Measurements from ENCODE around the gene INTS1. TPM values are rescaled to one million over a fixed set of nuclear protein-coding genes. Genes with fewer than 3 reads are reported as not detected.
"Not testable (repeated sequence)": the region's sequence is repeated elsewhere in the genome, so short reads cannot be mapped to it uniquely, and the experiment has no call there.

The INTS1 gene
- total and polyA plus RNA-seq, 3 experiments from 2014 or later: 26.1 to 111 (median 96.6) TPM

DNA sequence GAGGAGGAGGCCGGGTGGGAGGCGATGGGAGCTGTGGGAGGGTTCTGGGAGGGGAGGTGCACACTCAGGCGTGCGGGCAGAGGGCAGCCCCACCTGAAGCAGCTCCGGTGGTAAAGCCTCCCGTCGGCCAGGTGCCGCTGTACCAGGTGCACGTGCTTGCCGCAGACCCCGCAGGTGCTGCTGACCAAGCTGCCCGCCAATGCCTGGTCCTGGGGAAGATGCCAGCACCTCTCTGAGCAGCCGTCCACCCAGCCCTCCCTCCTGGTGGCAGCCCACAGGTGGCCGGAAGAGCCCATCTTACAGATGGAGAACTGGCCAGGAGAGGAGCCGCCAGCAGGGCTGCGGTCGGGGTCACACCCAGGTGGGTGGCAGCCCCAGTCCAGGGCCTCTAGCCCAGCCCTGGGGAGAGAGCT, 57.6 kb downstream of the INTS1 start:
- H3K9me3 Mint-ChIP-seq: no peaks in the 10 kb centered on the region
- no peaks in the 10 kb centered on the region for H3K4me1 ChIP-seq (ENCODE audit: insufficient read depth, low read length)
- no peak overlapping the region for H3K4me3 ChIP-seq (ENCODE audit: low read length)
- no peaks in the 10 kb centered on the region for H3K27me3 ChIP-seq (ENCODE audit: insufficient read depth, low read length, poor library complexity, severe bottlenecking)
- DNase-seq: no peak
- no peaks in the 10 kb centered on the region for H3K36me3 ChIP-seq (ENCODE audit: insufficient read depth, low read length)
- H3K36me3 Mint-ChIP-seq: no peaks in the 10 kb centered on the region
- H3K27ac Mint-ChIP-seq: no peak overlapping the region
- no peaks in the 10 kb centered on the region for H3K27me3 Mint-ChIP-seq
- no peak overlapping the region for H3K27ac ChIP-seq (ENCODE audit: low read depth, low read length)
- H3K9me3 ChIP-seq (ENCODE audit: low read length): no peaks in the 10 kb centered on the region
- H3K4me3 Mint-ChIP-seq: no peak overlapping the region
- CTCF ChIA-PET: no interaction called here
- POLR2A ChIA-PET: no interaction called here
- H3K4me1 Mint-ChIP-seq: no peaks in the 10 kb centered on the region

DNA sequence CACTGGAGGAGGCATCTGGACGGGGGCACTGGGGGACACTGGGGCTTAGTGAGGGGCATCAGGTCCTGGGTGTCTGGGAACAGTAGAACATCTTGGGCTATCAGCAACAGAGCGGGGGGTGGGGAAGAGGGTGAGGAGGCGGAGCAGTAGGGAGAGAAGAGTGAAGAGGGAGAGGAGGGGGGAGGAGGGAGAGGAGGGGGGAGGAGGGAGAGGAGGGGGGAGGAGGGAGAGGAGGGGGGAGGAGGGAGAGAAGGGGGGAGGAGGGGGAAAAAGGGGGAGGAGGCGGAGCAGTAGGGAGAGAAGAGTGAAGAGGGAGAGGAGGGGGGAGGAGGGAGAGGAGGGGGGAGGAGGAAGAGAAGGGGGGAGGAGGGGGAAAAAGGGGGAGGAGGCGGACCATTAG, 58.2 kb downstream of the INTS1 start:
- H3K4me3 ChIP-seq (ENCODE audit: low read length); H3K27ac Mint-ChIP-seq; CTCF ChIA-PET; H3K27ac ChIP-seq (ENCODE audit: low read depth, low read length); H3K36me3 Mint-ChIP-seq; H3K27me3 Mint-ChIP-seq; H3K9me3 Mint-ChIP-seq; H3K9me3 ChIP-seq (ENCODE audit: low read length); H3K27me3 ChIP-seq (ENCODE audit: insufficient read depth, low read length, poor library complexity, severe bottlenecking); H3K4me1 Mint-ChIP-seq; H3K4me1 ChIP-seq (ENCODE audit: insufficient read depth, low read length); POLR2A ChIA-PET; DNase-seq; H3K36me3 ChIP-seq (ENCODE audit: insufficient read depth, low read length); H3K4me3 Mint-ChIP-seq: not testable (repeated sequence)

DNA sequence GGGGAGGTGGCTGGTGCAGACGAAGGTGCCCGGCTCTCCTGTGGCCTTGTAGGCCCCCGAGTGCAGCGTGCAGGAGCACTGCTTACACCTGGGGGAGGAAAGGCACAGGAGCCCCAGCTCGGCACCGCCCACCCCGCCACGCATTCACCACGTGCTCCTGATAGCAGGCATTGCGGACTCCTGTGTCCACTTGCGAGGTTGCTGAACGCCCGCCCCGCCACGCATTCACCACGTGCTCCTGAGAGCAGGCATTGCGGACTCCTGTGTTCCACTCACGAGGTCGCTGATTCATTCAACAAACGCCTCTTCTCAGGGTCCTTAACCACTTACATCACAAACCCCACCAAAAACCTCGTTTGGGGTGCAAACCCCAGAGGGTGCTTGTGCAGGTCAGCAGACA, 58.8 kb downstream of the INTS1 start:
- no peaks in the 10 kb centered on the region for H3K9me3 Mint-ChIP-seq
- POLR2A ChIA-PET: no interaction called here
- no peak overlapping the region for H3K4me3 Mint-ChIP-seq
- no peak for DNase-seq
- H3K27me3 ChIP-seq (ENCODE audit: insufficient read depth, low read length, poor library complexity, severe bottlenecking): no peaks in the 10 kb centered on the region
- H3K36me3 Mint-ChIP-seq: no peaks in the 10 kb centered on the region
- H3K4me3 ChIP-seq (ENCODE audit: low read length): no peak overlapping the region
- no peaks in the 10 kb centered on the region for H3K9me3 ChIP-seq (ENCODE audit: low read length)
- H3K4me1 ChIP-seq (ENCODE audit: insufficient read depth, low read length): no peaks in the 10 kb centered on the region
- H3K27ac Mint-ChIP-seq: no peak overlapping the region
- CTCF ChIA-PET: no interaction called here
- H3K27me3 Mint-ChIP-seq: peaks cover 0 to 2% of the 10 kb centered on the region in 2 donors
- no peaks in the 10 kb centered on the region for H3K4me1 Mint-ChIP-seq
- no peaks in the 10 kb centered on the region for H3K36me3 ChIP-seq (ENCODE audit: insufficient read depth, low read length)
- H3K27ac ChIP-seq (ENCODE audit: low read depth, low read length): no peak overlapping the region

- Mint-ChIP-seq H3K9me3 (no peaks in the 10 kb centered on the region), H3K27ac (no peak overlapping the region)
- CTCF ChIA-PET: no interaction called here
These were observed 59.3 kb downstream of the INTS1 start for GRCh38 chr7:1444925-1445322.

DNA sequence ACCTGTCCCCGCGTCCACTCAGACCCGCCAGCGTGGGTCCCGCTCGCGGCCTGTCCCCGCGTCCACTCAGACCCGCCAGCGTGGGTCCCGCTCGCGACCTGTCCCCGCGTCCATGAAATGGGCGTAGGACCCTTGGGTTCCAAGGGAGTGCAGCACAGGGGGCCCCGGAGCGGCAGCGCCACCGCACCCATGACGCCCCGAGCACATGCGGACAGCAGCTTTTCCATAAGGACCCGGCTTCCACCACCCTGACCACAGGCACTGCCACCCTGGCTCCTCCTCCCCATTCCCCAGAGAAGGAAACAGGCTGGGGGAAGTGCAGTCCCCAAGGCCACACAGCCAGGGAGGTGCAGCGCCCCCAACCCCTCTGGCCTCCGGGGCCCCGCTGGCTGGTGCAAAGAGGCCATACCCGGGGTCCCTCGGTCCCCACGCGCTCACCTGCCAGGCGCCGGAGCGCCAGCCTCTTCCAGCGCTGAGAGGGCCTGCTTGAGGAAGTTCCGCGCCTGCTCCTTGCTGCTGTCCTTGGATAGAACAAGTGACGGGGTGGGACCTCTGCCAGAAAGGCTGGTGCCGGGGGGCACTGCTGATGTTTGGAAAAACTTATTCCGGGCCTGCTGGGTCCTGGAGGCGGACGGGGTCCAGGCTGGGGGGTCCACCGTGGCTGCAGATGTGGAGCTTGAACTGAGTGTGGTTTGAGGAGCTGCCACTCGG, 59.8 kb downstream of the INTS1 start:
- no peak for DNase-seq
- H3K36me3 ChIP-seq (ENCODE audit: insufficient read depth, low read length): no peaks in the 10 kb centered on the region
- Mint-ChIP-seq H3K27me3 (peaks cover 0 to 2% of the 10 kb centered on the region in 2 donors), H3K4me3 (no peak overlapping the region), H3K36me3 (no peaks in the 10 kb centered on the region), H3K27ac (peak overlapping the region in 1 of 8 donors; percentile 36), H3K4me1 (no peaks in the 10 kb centered on the region), H3K9me3 (no peaks in the 10 kb centered on the region)
- POLR2A ChIA-PET: no interaction called here
- H3K9me3 ChIP-seq (ENCODE audit: low read length): no peaks in the 10 kb centered on the region
- CTCF ChIA-PET: no interaction called here
- no peak overlapping the region for H3K4me3 ChIP-seq (ENCODE audit: low read length)
- H3K27ac ChIP-seq (ENCODE audit: low read depth, low read length): no peak overlapping the region
- H3K4me1 ChIP-seq (ENCODE audit: insufficient read depth, low read length): no peaks in the 10 kb centered on the region
- no peaks in the 10 kb centered on the region for H3K27me3 ChIP-seq (ENCODE audit: insufficient read depth, low read length, poor library complexity, severe bottlenecking)

More at GRCh38 chr7:1444925-1445322, 59.3 kb downstream of the INTS1 start:
- H3K27me3 ChIP-seq (ENCODE audit: insufficient read depth, low read length, poor library complexity, severe bottlenecking): no peaks in the 10 kb centered on the region
- no peaks in the 10 kb centered on the region for H3K9me3 ChIP-seq (ENCODE audit: low read length)
- Mint-ChIP-seq H3K36me3 (no peaks in the 10 kb centered on the region), H3K27me3 (peaks cover 0 to 2% of the 10 kb centered on the region in 2 donors), H3K4me3 (no peak overlapping the region), H3K4me1 (no peaks in the 10 kb centered on the region)
- H3K36me3 ChIP-seq (ENCODE audit: insufficient read depth, low read length): no peaks in the 10 kb centered on the region
- DNase-seq: no peak
- H3K27ac ChIP-seq (ENCODE audit: low read depth, low read length): no peak overlapping the region
- no peak overlapping the region for H3K4me3 ChIP-seq (ENCODE audit: low read length)
- no peaks in the 10 kb centered on the region for H3K4me1 ChIP-seq (ENCODE audit: insufficient read depth, low read length)
- POLR2A ChIA-PET: no interaction called here

DNA sequence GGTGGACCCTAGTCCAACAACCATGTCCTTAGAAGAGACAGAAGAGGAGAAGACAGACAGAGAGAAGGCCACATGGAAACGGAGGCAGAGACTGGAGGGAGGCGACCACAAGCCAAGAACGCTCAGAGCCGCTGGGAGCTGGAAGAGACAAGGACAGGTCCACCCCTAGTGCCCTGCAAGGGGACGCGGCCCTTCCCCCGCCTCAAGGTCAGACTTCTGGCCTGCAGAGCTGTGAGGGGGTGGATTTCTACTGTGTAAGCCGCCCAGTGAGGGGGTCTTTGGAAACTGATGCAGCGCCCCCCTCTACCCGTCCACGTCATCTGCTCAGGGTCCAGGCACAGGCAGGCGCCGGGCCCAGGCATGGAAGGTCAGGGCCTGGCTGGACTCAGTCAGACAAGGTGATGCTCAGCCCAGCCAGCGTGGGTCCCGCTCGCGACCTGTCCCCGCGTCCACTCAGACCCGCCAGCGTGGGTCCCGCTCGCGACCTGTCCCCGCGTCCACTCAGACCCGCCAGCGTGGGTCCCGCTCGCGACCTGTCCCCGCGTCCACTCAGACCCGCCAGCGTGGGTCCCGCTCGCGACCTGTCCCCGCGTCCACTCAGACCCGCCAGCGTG, 60.5 kb downstream of the INTS1 start:
- H3K36me3 ChIP-seq (ENCODE audit: insufficient read depth, low read length); H3K9me3 ChIP-seq (ENCODE audit: low read length); H3K4me3 Mint-ChIP-seq; H3K27me3 Mint-ChIP-seq; POLR2A ChIA-PET; H3K27ac ChIP-seq (ENCODE audit: low read depth, low read length); H3K9me3 Mint-ChIP-seq; H3K4me3 ChIP-seq (ENCODE audit: low read length); H3K36me3 Mint-ChIP-seq; H3K4me1 Mint-ChIP-seq; H3K27ac Mint-ChIP-seq; H3K27me3 ChIP-seq (ENCODE audit: insufficient read depth, low read length, poor library complexity, severe bottlenecking); DNase-seq; H3K4me1 ChIP-seq (ENCODE audit: insufficient read depth, low read length); CTCF ChIA-PET: not testable (repeated sequence)

DNA sequence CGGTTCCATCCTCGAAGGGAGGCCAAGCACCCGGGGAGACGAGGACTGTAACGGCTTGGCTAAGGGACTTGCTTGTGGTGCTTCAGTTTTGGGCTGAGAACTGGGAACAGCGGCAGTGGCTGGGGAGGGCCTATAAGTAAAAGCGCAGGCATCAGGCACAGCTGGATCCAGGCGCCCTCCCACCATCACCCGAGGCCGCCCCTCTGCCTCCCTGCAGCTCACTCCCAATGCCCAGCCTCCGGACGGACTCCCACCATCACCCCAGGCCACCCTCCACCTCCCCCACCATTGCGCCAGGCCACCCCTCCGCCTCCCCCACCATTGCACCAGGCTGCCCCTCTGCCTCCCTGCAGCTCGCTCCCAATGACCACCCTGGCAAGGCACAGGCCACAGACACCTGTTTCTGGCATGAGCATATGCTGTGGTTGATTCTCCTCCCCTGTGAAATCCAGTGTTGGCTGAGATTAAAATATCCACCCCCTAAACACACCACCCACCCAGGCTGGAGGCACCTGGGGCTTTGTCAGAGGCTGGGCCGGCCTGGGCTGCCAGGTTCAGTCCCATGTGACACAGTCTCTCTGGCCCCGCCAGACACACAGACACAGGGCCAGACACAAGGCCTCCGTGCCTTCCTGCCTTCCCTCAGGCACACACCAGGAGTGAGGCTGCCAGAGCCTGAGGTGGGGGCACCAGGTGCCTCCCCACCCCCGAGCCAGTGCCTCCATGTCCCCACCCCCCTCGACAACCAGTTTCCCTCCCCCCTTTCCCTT, 61.6 kb downstream of the INTS1 start:
- ChIA-PET CTCF (interaction anchor here (2.2 kb wide), 1 partner anchor 10 kb away, joined by 7 read pairs; no protein-coding TSS in a partner anchor), POLR2A (no interaction called here)
- Histone ChIP-seq H3K36me3 (ENCODE audit: insufficient read depth, low read length) (no peaks in the 10 kb centered on the region), H3K9me3 (ENCODE audit: low read length) (no peaks in the 10 kb centered on the region), H3K4me1 (ENCODE audit: insufficient read depth, low read length) (no peaks in the 10 kb centered on the region), H3K4me3 (ENCODE audit: low read length) (no peak overlapping the region), H3K27me3 (ENCODE audit: insufficient read depth, low read length, poor library complexity, severe bottlenecking) (no peaks in the 10 kb centered on the region), H3K27ac (ENCODE audit: low read depth, low read length) (no peak overlapping the region)
- Mint-ChIP-seq H3K27ac (no peak overlapping the region), H3K4me1 (no peaks in the 10 kb centered on the region), H3K9me3 (no peaks in the 10 kb centered on the region), H3K27me3 (peaks cover 0 to 2% of the 10 kb centered on the region in 2 donors), H3K36me3 (no peaks in the 10 kb centered on the region), H3K4me3 (no peak overlapping the region)
- DNase-seq: no peak

GRCh38 chr7:1441615-1442354, 62.4 kb downstream of the INTS1 start:
- H3K4me1 ChIP-seq (ENCODE audit: insufficient read depth, low read length): no peaks in the 10 kb centered on the region
- no peak for DNase-seq
- no peak overlapping the region for H3K27ac ChIP-seq (ENCODE audit: low read depth, low read length)
- H3K36me3 ChIP-seq (ENCODE audit: insufficient read depth, low read length): no peaks in the 10 kb centered on the region
- Mint-ChIP-seq H3K36me3 (no peaks in the 10 kb centered on the region), H3K9me3 (no peaks in the 10 kb centered on the region), H3K27ac (peak overlapping the region in 1 of 8 donors; percentile 50), H3K27me3 (peaks cover 0 to 2% of the 10 kb centered on the region in 2 donors), H3K4me3 (no peak overlapping the region), H3K4me1 (no peaks in the 10 kb centered on the region)
- H3K4me3 ChIP-seq (ENCODE audit: low read length): no peak overlapping the region
- no peaks in the 10 kb centered on the region for H3K27me3 ChIP-seq (ENCODE audit: insufficient read depth, low read length, poor library complexity, severe bottlenecking)
- ChIA-PET CTCF (interaction anchor here (1.9 to 2.2 kb wide), 2 partner anchors 9 to 32 kb away, joined by 5 to 7 read pairs; no protein-coding TSS in a partner anchor), POLR2A (no interaction called here)
- no peaks in the 10 kb centered on the region for H3K9me3 ChIP-seq (ENCODE audit: low read length)
